IgD-negative memory B cell (primary cell): ENCODE results near the gene LMTK2. TPM values are rescaled to one million over a fixed set of nuclear protein-coding genes. Genes with fewer than 3 reads are reported as not detected.
A peak's percentile ranks its signal among the peaks of the same experiment; 100 is the strongest.

Experiments
- H3K27ac Mint-ChIP-seq, 3 donors: one replicate each; pipeline ENCODE4 v1.8.0; 2020 to 2022; ENCODE audit warnings: mild to moderate bottlenecking in 3 of 3, mixed read lengths in 3 of 3, moderate library complexity in 1 of 3
- H3K27me3 Mint-ChIP-seq: one replicate; pipeline ENCODE4 v1.8.0; 2021; ENCODE audit warnings: mixed read lengths
- H3K36me3 Mint-ChIP-seq: one replicate; pipeline ENCODE4 v1.8.0; 2020; ENCODE audit warnings: mild to moderate bottlenecking, mixed read lengths
- H3K4me1 Mint-ChIP-seq, 3 donors: one replicate each; pipeline ENCODE4 v1.8.0; 2020 to 2022; ENCODE audit warnings: mixed read lengths in 3 of 3, mild to moderate bottlenecking in 1 of 3
- H3K4me3 Mint-ChIP-seq, 4 donors: one replicate each; pipeline ENCODE4 v1.8.0; 2020 to 2022; ENCODE audit warnings: mild to moderate bottlenecking in 4 of 4, mixed read lengths in 4 of 4, moderate library complexity in 3 of 4
- H3K9me3 Mint-ChIP-seq, 3 donors: one replicate each; pipeline ENCODE4 v1.8.0; 2020 to 2021; ENCODE audit warnings: mixed read lengths in 3 of 3, mild to moderate bottlenecking in 1 of 3
- polyA plus RNA-seq: library from polyadenylated mRNA; unstranded; fragments of 300-500 nt; fragmentation: Illumina TruSeq; gene quantifications from one replicate; pipeline ENCODE4 v1.2.3, GENCODE V29; 2021

The LMTK2 gene
- polyA plus RNA-seq, 1 donor from 2014 or later = 1.6 TPM

GRCh38 chr7:98088109-98088508 is 18.6 kb upstream of the LMTK2 start:
- Mint-ChIP-seq H3K27ac (no peak overlapping the region), H3K36me3 (no peaks in the 10 kb centered on the region), H3K4me1 (no peaks in the 10 kb centered on the region), H3K9me3 (no peaks in the 10 kb centered on the region), H3K27me3 (peaks cover 13% of the 10 kb centered on the region), H3K4me3 (no peak overlapping the region)

GRCh38 chr7:98090116-98090515 is 16.5 kb upstream of the LMTK2 start:
- Mint-ChIP-seq H3K4me1 (no peaks in the 10 kb centered on the region), H3K27me3 (peaks cover 16% of the 10 kb centered on the region), H3K9me3 (peaks cover 3 to 5% (median 5%) of the 10 kb centered on the region in 3 donors), H3K27ac (no peak overlapping the region), H3K36me3 (no peaks in the 10 kb centered on the region), H3K4me3 (no peak overlapping the region)

- Mint-ChIP-seq H3K9me3 (peaks cover 7 to 12% (median 7%) of the 10 kb centered on the region in 3 donors), H3K27ac (no peak overlapping the region), H3K36me3 (no peaks in the 10 kb centered on the region), H3K4me3 (no peak overlapping the region), H3K27me3 (peaks cover 14% of the 10 kb centered on the region), H3K4me1 (no peaks in the 10 kb centered on the region)
Observed at GRCh38 chr7:98091061-98091460, 15.6 kb upstream of the LMTK2 start.

- Mint-ChIP-seq H3K27ac (no peak overlapping the region), H3K36me3 (no peaks in the 10 kb centered on the region), H3K4me3 (no peak overlapping the region), H3K27me3 (peaks cover 12% of the 10 kb centered on the region), H3K4me1 (no peaks in the 10 kb centered on the region), H3K9me3 (peaks cover 7 to 12% (median 11%) of the 10 kb centered on the region in 3 donors)
Observed at GRCh38 chr7:98091523-98091922, 15.1 kb upstream of the LMTK2 start.

- Mint-ChIP-seq H3K4me3 (no peak overlapping the region), H3K36me3 (no peaks in the 10 kb centered on the region), H3K27me3 (peaks cover 4% of the 10 kb centered on the region), H3K9me3 (peaks cover 11 to 38% (median 35%) of the 10 kb centered on the region in 3 donors), H3K4me1 (no peaks in the 10 kb centered on the region), H3K27ac (no peak overlapping the region)
Observed at GRCh38 chr7:98097042-98097645, 9.5 kb upstream of the LMTK2 start.

- peaks cover 9% of the 10 kb centered on the region for H3K27me3 Mint-ChIP-seq
- H3K4me1 Mint-ChIP-seq = no peaks in the 10 kb centered on the region
- H3K4me3 Mint-ChIP-seq = no peak overlapping the region
- peaks cover 6 to 37% (median 30%) of the 10 kb centered on the region in 3 donors for H3K9me3 Mint-ChIP-seq
- no peak overlapping the region for H3K27ac Mint-ChIP-seq
- H3K36me3 Mint-ChIP-seq = no peaks in the 10 kb centered on the region
Observed at GRCh38 chr7:98100088-98100487, 6.6 kb upstream of the LMTK2 start.

- Mint-ChIP-seq H3K27me3 (peaks cover 9% of the 10 kb centered on the region), H3K4me1 (peaks cover 0 to 4% (median 3%) of the 10 kb centered on the region in 3 donors), H3K36me3 (no peaks in the 10 kb centered on the region), H3K9me3 (peaks cover 4 to 28% (median 20%) of the 10 kb centered on the region in 3 donors), H3K27ac (no peak overlapping the region), H3K4me3 (no peak overlapping the region)
Observed at GRCh38 chr7:98102170-98102569, 4.5 kb upstream of the LMTK2 start.

- Mint-ChIP-seq H3K27me3 (peaks cover 9% of the 10 kb centered on the region), H3K9me3 (peaks cover 0 to 6% (median 0%) of the 10 kb centered on the region in 3 donors), H3K36me3 (no peaks in the 10 kb centered on the region), H3K4me1 (peaks cover 6 to 14% (median 8%) of the 10 kb centered on the region in 3 donors), H3K27ac (peak overlapping the region in 2 of 3 donors; percentile 21 to 24), H3K4me3 (peak overlapping the region; percentile 76 to 98 (median 92))
Observed at GRCh38 chr7:98105942-98106544, 619 bp upstream of the LMTK2 start.

GRCh38 chr7:98107313-98107721 is 655 bp downstream of the LMTK2 start:
- peak overlapping the region; percentile 87 to 98 (median 98) for H3K4me3 Mint-ChIP-seq
- H3K4me1 Mint-ChIP-seq = peaks cover 8 to 14% (median 8%) of the 10 kb centered on the region in 3 donors
- H3K27me3 Mint-ChIP-seq = peaks cover 8% of the 10 kb centered on the region
- no peaks in the 10 kb centered on the region for H3K36me3 Mint-ChIP-seq
- H3K9me3 Mint-ChIP-seq = peaks cover 0 to 2% (median 0%) of the 10 kb centered on the region in 3 donors
- peak overlapping the region in 1 of 3 donors; percentile 67 for H3K27ac Mint-ChIP-seq

GRCh38 chr7:98110249-98111022 is 3.8 kb downstream of the LMTK2 start:
- Mint-ChIP-seq H3K36me3 (no peaks in the 10 kb centered on the region), H3K27me3 (no peaks in the 10 kb centered on the region), H3K4me1 (peaks cover 8 to 18% (median 11%) of the 10 kb centered on the region in 3 donors), H3K27ac (peak overlapping the region in 1 of 3 donors; percentile 60), H3K4me3 (peak overlapping the region in 1 of 4 donors; percentile 89), H3K9me3 (peaks cover 0 to 3% (median 0%) of the 10 kb centered on the region in 3 donors)

GRCh38 chr7:98112077-98112476 is 5.4 kb downstream of the LMTK2 start:
- Mint-ChIP-seq H3K27me3 (no peaks in the 10 kb centered on the region), H3K36me3 (no peaks in the 10 kb centered on the region), H3K9me3 (peaks cover 0 to 3% (median 0%) of the 10 kb centered on the region in 3 donors), H3K4me1 (peaks cover 7 to 15% (median 8%) of the 10 kb centered on the region in 3 donors), H3K4me3 (no peak overlapping the region), H3K27ac (peak overlapping the region in 1 of 3 donors; percentile 25)

- Mint-ChIP-seq H3K27ac (no peak overlapping the region), H3K9me3 (peaks cover 0 to 3% (median 0%) of the 10 kb centered on the region in 3 donors), H3K4me3 (no peak overlapping the region), H3K4me1 (peaks cover 0 to 5% (median 5%) of the 10 kb centered on the region in 3 donors), H3K27me3 (peaks cover 1% of the 10 kb centered on the region), H3K36me3 (peaks cover 2% of the 10 kb centered on the region)
Observed at GRCh38 chr7:98115746-98116525, 9.3 kb downstream of the LMTK2 start.

GRCh38 chr7:98116656-98117461 is 10.2 kb downstream of the LMTK2 start:
- Mint-ChIP-seq H3K27ac (no peak overlapping the region), H3K4me1 (peaks cover 0 to 5% (median 5%) of the 10 kb centered on the region in 3 donors), H3K27me3 (peaks cover 1% of the 10 kb centered on the region), H3K4me3 (no peak overlapping the region), H3K36me3 (peaks cover 2% of the 10 kb centered on the region), H3K9me3 (peaks cover 0 to 3% (median 0%) of the 10 kb centered on the region in 3 donors)
